Activated CD4-positive, alpha-beta T cell treated with anti-CD3 and anti-CD28 coated beads for 36 hours (primary cell): ENCODE measurements around the gene GRN. TPM values are rescaled to one million over a fixed set of nuclear protein-coding genes. Genes with fewer than 3 reads are reported as not detected.
"Not testable (repeated sequence)": the region's sequence is repeated elsewhere in the genome, so short reads cannot be mapped to it uniquely, and the experiment has no call there.

Source experiments
- ATAC-seq: fragments of 200-7000 bp; cut with Tn5 transposase; one replicate; pipeline ENCODE4 v1.10.0; 2021; ENCODE audit warnings: mild to moderate bottlenecking, moderate library complexity
- CTCF ChIA-PET: fragments of 350-600 bp; sonication (Branson Sonifier 250); formaldehyde crosslinking; loops from one replicate; lab custom pipeline; 2021; ENCODE audit warnings: antibody characterized with exemption; lab: Charles Lee
- POLR2A ChIA-PET: fragments of 350-600 bp; sonication (Branson Sonifier 250); formaldehyde crosslinking; loops from one replicate; lab custom pipeline; 2021; ENCODE audit warnings: antibody characterized with exemption, inconsistent platforms; lab: Charles Lee
- DNase-seq: peaks from one replicate; pipeline ENCODE4 v3.0.0-alpha.2; 2020
- H3K27ac Mint-ChIP-seq: one replicate; pipeline ENCODE4 v1.8.0; 2021; ENCODE audit warnings: mixed read lengths
- H3K27me3 Mint-ChIP-seq: one replicate; pipeline ENCODE4 v1.8.0; 2021; ENCODE audit warnings: mixed read lengths
- H3K36me3 Mint-ChIP-seq: one replicate; pipeline ENCODE4 v1.8.0; 2021; ENCODE audit warnings: low read depth, mixed read lengths
- H3K4me1 Mint-ChIP-seq: one replicate; pipeline ENCODE4 v1.8.0; 2021; ENCODE audit warnings: mixed read lengths
- H3K4me3 Mint-ChIP-seq: one replicate; pipeline ENCODE4 v1.8.0; 2021; ENCODE audit warnings: mild to moderate bottlenecking, moderate library complexity, mixed read lengths
- H3K9me3 Mint-ChIP-seq: one replicate; pipeline ENCODE4 v1.8.0; 2021; ENCODE audit warnings: low read depth, mixed read lengths
- intact Hi-C, 2 experiments: fragments of 100-400 bp; cut with DNase I in 1 of 2; cut with micrococcal nuclease in 1 of 2; formaldehyde crosslinking; loops; one replicate each; pipeline versions ENCODE4 v1.14.2 to v1.15.1; 2022 to 2024; cut with DNase I, micrococcal nuclease
- total RNA-seq, 2 experiments: library from RNA; stranded (reverse); gene quantifications; one replicate each; pipeline ENCODE4 v1.2.3, GENCODE V29; 2021

GRN gene
- total RNA-seq, 2 experiments from 2014 or later, result 35.4 to 68.0 TPM

DNA sequence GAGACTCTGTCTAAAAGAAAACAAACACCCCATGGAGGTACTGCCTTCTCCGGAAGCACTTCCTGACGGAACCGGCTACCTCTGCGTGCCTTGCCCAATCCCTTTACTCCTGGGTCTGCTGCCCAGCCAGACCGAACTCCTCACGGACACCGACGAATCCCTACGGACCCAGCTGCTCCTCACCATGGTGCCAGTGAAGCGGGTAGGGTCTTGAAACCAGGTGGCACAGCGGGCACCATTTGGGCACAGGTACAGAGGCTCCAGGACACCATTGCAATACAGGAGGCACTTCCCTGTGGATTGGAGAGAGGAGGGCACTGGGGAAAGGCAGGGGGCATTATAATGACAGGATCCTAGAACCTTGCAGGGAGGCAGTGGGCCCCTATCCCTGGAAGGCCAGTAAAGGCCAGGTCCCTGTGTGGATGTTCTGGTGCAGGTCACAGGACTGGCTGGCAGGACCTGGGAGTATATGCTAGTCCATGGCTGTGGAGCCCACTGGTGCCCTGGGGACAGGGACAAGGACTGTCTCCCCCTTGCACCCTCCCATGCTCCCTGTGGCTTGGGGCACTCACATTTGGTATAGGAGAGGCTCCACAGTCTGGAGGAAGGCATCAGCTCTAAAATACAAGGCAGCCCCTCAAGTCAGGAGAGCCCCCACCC, 22.7 kb upstream of the GRN start:
- H3K4me3 Mint-ChIP-seq, result peak overlapping the region; percentile 23
- POLR2A ChIA-PET, result no interaction called here

DNA sequence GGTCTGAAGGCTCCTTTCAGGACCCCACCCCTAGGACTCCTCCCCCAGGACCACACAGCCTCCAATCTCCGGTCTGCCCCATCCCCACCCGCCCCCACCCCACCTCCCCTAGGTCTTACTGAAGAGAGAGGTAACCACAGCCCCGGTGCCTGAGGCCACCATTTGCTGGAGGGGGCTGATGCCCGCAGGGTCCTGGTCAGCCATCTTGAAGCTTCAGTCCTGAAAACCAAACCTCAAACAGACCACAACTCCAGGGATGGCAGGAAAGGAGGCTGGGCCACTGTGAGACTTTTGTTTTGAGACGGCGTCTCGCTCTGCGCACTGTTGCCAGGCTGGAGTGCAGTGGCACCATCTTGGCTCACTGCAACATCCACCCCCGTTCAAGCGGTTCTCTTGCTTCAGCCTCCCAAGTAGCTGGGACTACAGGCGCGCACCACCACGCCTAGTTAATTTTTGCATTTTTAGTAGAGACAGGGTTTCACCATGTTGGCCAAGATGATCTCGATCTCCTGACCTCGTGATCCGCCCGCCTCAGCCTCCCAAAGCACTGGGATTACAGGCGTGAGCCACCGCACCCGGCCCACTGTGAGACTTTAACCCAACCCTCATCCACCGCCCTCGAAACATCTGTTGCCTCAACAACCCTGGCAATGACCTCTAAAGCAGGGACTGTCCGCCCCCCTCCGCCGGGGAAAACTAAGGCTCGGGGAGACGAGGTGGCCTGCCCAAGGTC, 21.6 kb upstream of the GRN start:
- DNase-seq (no peak), ATAC-seq (no peak)
- H3K4me1 Mint-ChIP-seq, result peaks cover 21% of the 10 kb centered on the region
- intact Hi-C loops, result loop anchor here (1.0 to 2.0 kb wide), 11 partner anchors 15 to 257 kb away; partner anchors contain the start of genes GRN (in 1 of the 2), HDAC5 (in 1 of the 2), HROB (in 1 of the 2) and LSM12 (in 1 of the 2)
- CTCF ChIA-PET, result interaction anchor here (1.1 to 1.5 kb wide), 4 partner anchors 9 to 114 kb away, joined by 3 to 5 read pairs (median 4); partner anchors contain the start of gene GRN
- H3K27me3 Mint-ChIP-seq, result no peaks in the 10 kb centered on the region
- POLR2A ChIA-PET, result interaction anchor here (0.6 kb wide), 1 partner anchor 148 kb away, joined by 3 read pairs; no protein-coding TSS in a partner anchor
- peak overlapping the region; percentile 84 for H3K4me3 Mint-ChIP-seq
- peak overlapping the region; percentile 38 for H3K27ac Mint-ChIP-seq
- H3K9me3 Mint-ChIP-seq, result no peaks in the 10 kb centered on the region
- H3K36me3 Mint-ChIP-seq, result peaks cover 18% of the 10 kb centered on the region

More for the DNA sequence above, 22.7 kb upstream of the GRN start:
- ATAC-seq (no peak), DNase-seq (no peak)
- peaks cover 18% of the 10 kb centered on the region for H3K36me3 Mint-ChIP-seq
- peaks cover 4% of the 10 kb centered on the region for H3K27me3 Mint-ChIP-seq
- intact Hi-C loops, result no loop called here
- no peaks in the 10 kb centered on the region for H3K9me3 Mint-ChIP-seq
- no peak overlapping the region for H3K27ac Mint-ChIP-seq
- H3K4me1 Mint-ChIP-seq, result peaks cover 16% of the 10 kb centered on the region
- CTCF ChIA-PET, result interaction anchor here (0.7 to 2.0 kb wide), 2 partner anchors 9 to 107 kb away, joined by 3 to 8 read pairs; no protein-coding TSS in a partner anchor

DNA sequence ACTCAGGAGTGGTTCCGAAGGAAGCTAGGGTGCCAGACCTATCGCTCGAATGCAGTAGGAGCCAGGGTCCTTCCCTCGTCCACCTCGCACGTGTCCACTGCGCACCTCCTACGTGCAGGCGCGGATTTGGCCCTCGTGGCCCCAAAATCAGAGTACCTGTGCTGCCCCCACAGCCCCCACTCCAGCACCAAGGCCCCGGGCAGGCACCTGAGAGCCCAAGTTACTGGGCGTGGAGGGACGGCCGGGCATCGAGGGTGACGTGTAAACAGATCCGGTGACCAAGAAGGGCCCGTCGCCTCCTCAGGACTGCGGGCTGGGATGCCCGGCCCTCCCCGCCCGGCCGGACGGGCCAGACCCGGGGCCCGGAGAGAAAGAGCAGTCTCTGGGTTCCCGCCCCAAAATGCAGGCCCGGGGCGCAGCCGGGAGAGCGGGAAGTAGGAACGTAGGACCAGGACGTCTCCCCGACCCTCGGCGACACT, 21.0 kb upstream of the GRN start:
- Mint-ChIP-seq H3K4me1 (peaks cover 21% of the 10 kb centered on the region), H3K4me3 (peak overlapping the region; percentile 84), H3K27me3 (no peaks in the 10 kb centered on the region), H3K36me3 (peaks cover 17% of the 10 kb centered on the region), H3K9me3 (no peaks in the 10 kb centered on the region), H3K27ac (no peak overlapping the region)
- intact Hi-C loops, result loop anchor here (1.0 to 2.0 kb wide), 11 partner anchors 16 to 258 kb away; partner anchors contain the start of genes GRN (in 1 of the 2), HDAC5 (in 1 of the 2), HROB (in 1 of the 2) and LSM12 (in 1 of the 2)
- CTCF ChIA-PET, result interaction anchor here (0.6 to 1.5 kb wide), 8 partner anchors 9 to 362 kb away, joined by 3 to 5 read pairs (median 4); partner anchors contain the start of gene GRN
- DNase-seq (peak; percentile 35), ATAC-seq (no peak)
- POLR2A ChIA-PET, result interaction anchor here (0.6 kb wide), 1 partner anchor 149 kb away, joined by 3 read pairs; no protein-coding TSS in a partner anchor

DNA sequence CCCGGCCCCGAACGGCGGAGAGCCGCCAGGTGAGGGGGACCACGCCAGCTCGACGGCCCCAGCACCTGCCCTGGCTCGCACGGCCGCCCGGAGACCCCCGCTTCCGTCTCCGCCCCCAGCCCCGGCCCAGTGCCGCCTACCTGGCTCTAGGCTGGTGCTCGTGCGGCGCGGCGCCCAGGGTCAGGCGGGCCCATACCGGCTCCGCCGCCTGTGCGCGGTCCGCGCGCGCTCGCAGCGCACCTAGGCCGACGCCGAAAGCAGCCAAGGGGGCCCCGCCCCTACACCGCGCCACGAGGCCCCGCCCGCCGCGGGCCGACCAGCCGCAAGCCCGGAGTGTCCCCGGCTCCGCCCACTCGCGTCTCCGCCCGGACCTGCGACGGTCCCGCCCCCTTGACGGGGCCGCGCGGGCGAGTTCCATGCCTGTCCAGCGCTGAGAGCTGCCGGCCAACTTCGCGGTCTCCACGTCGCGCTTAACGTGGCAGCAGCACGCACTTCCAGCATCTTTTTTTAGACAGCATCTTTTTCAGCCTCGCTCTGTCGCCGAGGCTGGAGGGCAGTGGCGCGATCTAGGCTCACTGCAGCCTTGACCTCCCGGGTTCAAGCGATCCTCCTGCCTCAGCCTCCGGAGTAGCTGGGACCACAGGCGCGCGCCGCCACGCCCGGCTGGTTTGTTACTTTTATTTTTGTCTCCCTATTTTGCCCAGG, 20.4 kb upstream of the GRN start, which contains the start of gene SLC25A39:
TSS of gene SLC25A39 (minus strand) at position 253 of the 705 bp plus-strand sequence. CDS start 1,261 bp downstream, outside the sequence.
- H3K9me3 Mint-ChIP-seq, result no peaks in the 10 kb centered on the region
- intact Hi-C loops, result loop anchor here (1.0 to 5.0 kb wide), 14 partner anchors 16 to 573 kb away; partner anchors contain the start of genes HDAC5 (in 2 of the 2), EFTUD2 (in 1 of the 2), GRN (in 1 of the 2) and HROB (in 1 of the 2)
- ATAC-seq (peak; percentile 74), DNase-seq (peak; percentile 97)
- H3K4me1 Mint-ChIP-seq, result peaks cover 21% of the 10 kb centered on the region
- H3K27ac Mint-ChIP-seq, result peak within 1 kb of the TSS; percentile 94
- H3K27me3 Mint-ChIP-seq, result no peaks in the 10 kb centered on the region
- H3K4me3 Mint-ChIP-seq, result peak within 1 kb of the TSS; percentile 84
- CTCF ChIA-PET, result interaction anchor here (0.6 to 1.1 kb wide), 5 partner anchors 11 to 361 kb away, joined by 3 to 5 read pairs (median 4); no protein-coding TSS in a partner anchor
- POLR2A ChIA-PET, result interaction anchor here (0.8 to 1.3 kb wide), 2 partner anchors 106 to 115 kb away, joined by 3 to 5 read pairs; no protein-coding TSS in a partner anchor
- peaks cover 12% of the 10 kb centered on the region for H3K36me3 Mint-ChIP-seq

DNA sequence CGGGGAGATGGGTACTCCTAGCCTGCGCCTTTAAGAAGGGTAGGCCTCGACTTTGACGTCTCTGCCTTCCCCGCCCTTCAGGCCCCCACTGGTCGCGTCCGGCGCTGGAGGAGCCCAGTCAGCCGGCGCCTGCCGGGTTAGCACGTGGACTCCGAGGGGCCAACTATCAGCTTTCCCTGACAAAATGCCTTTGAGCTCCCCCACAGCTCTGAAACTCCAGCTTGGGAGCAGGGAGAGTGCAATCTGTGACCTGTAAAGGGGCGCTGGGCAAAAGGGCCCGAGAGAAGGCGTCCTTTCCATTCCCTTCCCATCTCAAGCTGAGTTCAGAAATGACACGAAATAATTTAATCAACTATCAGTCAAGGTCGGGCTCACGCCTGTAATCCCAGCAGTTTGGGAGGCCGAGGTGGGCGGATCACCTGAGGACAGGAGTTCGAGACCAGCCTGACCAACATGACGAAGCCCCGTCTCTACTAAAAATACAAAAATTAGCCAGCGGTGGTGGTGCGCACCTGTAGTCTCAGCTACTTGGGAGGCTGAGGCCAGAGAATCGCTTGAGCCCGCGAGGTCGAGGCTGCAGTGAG, 18.1 kb upstream of the GRN start:
- DNase-seq (peak; percentile 95), ATAC-seq (peak; percentile 73)
- Mint-ChIP-seq H3K9me3 (no peaks in the 10 kb centered on the region), H3K4me3 (peak overlapping the region; percentile 84), H3K27ac (peak overlapping the region; percentile 87), H3K36me3 (peaks cover 4% of the 10 kb centered on the region), H3K4me1 (peaks cover 25% of the 10 kb centered on the region), H3K27me3 (no peaks in the 10 kb centered on the region)
- ChIA-PET POLR2A (interaction anchor here (0.5 to 1.0 kb wide), 6 partner anchors 102 to 859 kb away, joined by 3 to 11 read pairs (median 6); partner anchors contain the start of gene TMUB2), CTCF (interaction anchor here (0.6 to 1.5 kb wide), 15 partner anchors 10 to 391 kb away, joined by 3 to 16 read pairs (median 4); partner anchors contain the start of genes FAM171A2, GRN, HDAC5 and UBTF)
- intact Hi-C loops, result loop anchor here (1.0 to 5.0 kb wide), 4 partner anchors 125 to 570 kb away; partner anchors contain the start of genes EFTUD2 (in 1 of the 2), HDAC5 (in 1 of the 2) and TMUB2 (in 1 of the 2)

DNA sequence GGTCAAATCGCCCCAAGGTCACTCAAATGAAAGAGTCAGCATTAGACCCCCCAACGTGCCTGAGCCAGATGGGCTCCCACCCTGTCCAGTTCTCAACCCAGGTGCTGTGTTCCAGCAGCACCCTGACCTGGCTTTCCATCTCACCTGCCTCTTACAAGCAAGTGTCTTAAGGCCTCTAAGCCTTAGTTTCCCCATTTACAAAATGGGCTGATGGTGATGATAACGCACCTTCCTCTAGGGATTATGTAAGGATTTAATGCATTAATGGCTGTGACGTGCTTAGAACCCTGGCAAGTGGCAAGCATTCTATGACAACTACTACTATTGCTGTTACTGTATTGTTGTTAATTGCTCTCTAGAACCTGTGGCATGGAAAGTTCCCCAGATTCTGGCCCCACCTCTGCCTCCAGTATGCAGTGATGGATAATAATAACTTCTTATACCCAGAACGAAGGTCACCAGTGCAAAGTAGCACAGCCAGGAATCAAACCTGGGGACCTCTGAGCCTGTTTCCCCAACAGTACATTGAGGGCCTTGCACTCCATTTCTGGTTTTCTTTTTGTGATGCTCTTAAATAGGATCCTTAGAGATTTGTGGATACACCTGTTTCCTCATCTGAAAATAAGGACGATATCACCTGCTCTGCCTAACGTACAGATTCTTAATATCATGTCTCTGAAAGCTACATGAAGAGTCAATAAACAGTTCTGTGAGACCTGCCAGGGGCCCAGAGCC, 17.2 kb upstream of the GRN start:
- POLR2A ChIA-PET, result no interaction called here
- Mint-ChIP-seq H3K4me1 (peaks cover 23% of the 10 kb centered on the region), H3K27ac (peak overlapping the region; percentile 42), H3K9me3 (no peaks in the 10 kb centered on the region), H3K27me3 (no peaks in the 10 kb centered on the region), H3K36me3 (peaks cover 3% of the 10 kb centered on the region), H3K4me3 (no peak overlapping the region)
- intact Hi-C loops, result loop anchor here (5.0 kb wide), 3 partner anchors 126 to 569 kb away; partner anchors contain the start of genes EFTUD2 (in 1 of the 2) and HDAC5 (in 1 of the 2)
- ATAC-seq, result no peak
- no peak for DNase-seq
- CTCF ChIA-PET, result interaction anchor here (0.9 to 1.1 kb wide), 3 partner anchors 14 to 118 kb away, joined by 4 to 5 read pairs (median 5); no protein-coding TSS in a partner anchor

DNA sequence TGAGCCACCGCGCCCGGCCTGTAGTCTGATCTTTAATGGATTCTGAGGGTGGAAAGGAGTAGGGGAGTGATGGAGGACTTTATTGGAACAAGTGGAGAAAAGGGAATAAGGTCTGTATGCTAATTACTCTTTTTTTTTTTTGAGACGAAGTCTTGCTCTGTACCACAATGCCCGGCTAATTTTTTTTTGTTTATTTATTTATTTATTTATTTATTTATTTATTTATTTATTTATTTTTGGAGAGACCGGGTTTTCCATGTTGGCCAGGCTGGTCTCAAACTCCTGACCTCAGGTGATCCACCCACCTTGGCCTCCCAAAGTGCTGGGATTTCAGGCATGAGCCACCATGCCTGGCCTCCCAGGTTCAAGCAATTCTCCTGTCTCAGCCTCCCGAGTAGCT, 15.6 kb upstream of the GRN start:
- POLR2A ChIA-PET, result interaction anchor here (0.6 to 1.0 kb wide), 3 partner anchors 13 to 120 kb away, joined by 3 to 6 read pairs (median 4); no protein-coding TSS in a partner anchor
- not testable (repeated sequence) for H3K27ac Mint-ChIP-seq, H3K36me3 Mint-ChIP-seq, H3K9me3 Mint-ChIP-seq, H3K4me3 Mint-ChIP-seq, H3K27me3 Mint-ChIP-seq, ATAC-seq, DNase-seq
- CTCF ChIA-PET, result interaction anchor here (0.6 to 6.7 kb wide), 6 partner anchors 15 to 206 kb away, joined by 3 to 40 read pairs (median 6); partner anchors contain the start of genes GRN and HDAC5
- peaks cover 17% of the 10 kb centered on the region for H3K4me1 Mint-ChIP-seq
- intact Hi-C loops, result loop anchor here (5.0 kb wide), 3 partner anchors 127 to 568 kb away; partner anchors contain the start of genes EFTUD2 (in 1 of the 2) and HDAC5 (in 1 of the 2)

DNA sequence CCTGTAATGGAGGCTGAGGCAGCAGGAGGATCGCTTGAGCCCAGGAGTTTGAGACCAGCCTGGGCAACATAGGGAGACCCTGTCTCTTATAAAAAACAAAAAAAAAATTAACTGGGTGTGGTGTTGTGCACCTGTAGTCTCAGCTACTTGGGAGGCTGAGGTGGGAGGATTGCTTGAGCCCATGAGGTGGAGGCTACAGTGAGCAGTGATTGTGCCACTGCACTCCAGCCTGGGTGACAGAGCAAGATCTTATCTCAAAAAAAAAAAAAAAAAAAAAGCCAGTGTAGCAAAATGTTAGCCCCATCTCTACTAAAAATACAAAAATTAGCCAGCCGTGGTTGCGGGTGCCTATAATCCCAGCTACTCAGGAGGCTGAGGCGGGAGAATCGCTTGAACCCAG, 14.8 kb upstream of the GRN start:
- H3K36me3 Mint-ChIP-seq, H3K9me3 Mint-ChIP-seq, intact Hi-C loops, H3K27ac Mint-ChIP-seq, H3K27me3 Mint-ChIP-seq, H3K4me3 Mint-ChIP-seq, ATAC-seq, DNase-seq: not testable (repeated sequence)
- CTCF ChIA-PET, result interaction anchor here (0.6 to 6.7 kb wide), 22 partner anchors 8 to 215 kb away, joined by 3 to 43 read pairs (median 6); partner anchors contain the start of genes GRN, HDAC5 and TMUB2
- POLR2A ChIA-PET, result interaction anchor here (0.6 kb wide), 1 partner anchor 32 kb away, joined by 3 read pairs; no protein-coding TSS in a partner anchor
- peaks cover 17% of the 10 kb centered on the region for H3K4me1 Mint-ChIP-seq
